HEK293 (cell line): Measurements from ENCODE around the gene RBM20.
A peak's percentile ranks its signal among the peaks of the same experiment; 100 is the strongest.

ENCODE experiments used
- HOXA7 ChIP-seq: sonication (generic); formaldehyde crosslinking; IDR thresholded peaks from 2 replicates; pipeline ENCODE4 v1.8.1; 2022; ENCODE audit warnings: missing genetic modification reagents, borderline replicate concordance
- KLF17 ChIP-seq: fragments of 450-650 bp; formaldehyde crosslinking; IDR thresholded peaks from 2 replicates; pipeline ENCODE4 v1.5.1; 2016; ENCODE audit warnings: missing biosample characterization, missing genetic modification characterization
- KLF9 ChIP-seq: fragments of 450-650 bp; formaldehyde crosslinking; IDR thresholded peaks from 2 replicates; pipeline ENCODE4 v1.5.1; 2016; ENCODE audit warnings: missing biosample characterization, missing genetic modification characterization, low read depth
- PRDM6 ChIP-seq: fragments of 450-650 bp; formaldehyde crosslinking; IDR thresholded peaks from 2 replicates; pipeline ENCODE4 v1.5.1; 2017; ENCODE audit warnings: missing biosample characterization, missing genetic modification characterization
- REPIN1 ChIP-seq: fragments of 450-650 bp; formaldehyde crosslinking; IDR thresholded peaks from 2 replicates; pipeline ENCODE4 v1.5.1; 2017; ENCODE audit warnings: missing biosample characterization, missing genetic modification characterization, low read depth
- SP3 ChIP-seq: fragments of 450-650 bp; formaldehyde crosslinking; IDR thresholded peaks from 2 replicates; pipeline ENCODE4 v1.5.1; 2016; ENCODE audit warnings: missing biosample characterization, missing genetic modification characterization
- SP7 ChIP-seq: fragments of 450-650 bp; formaldehyde crosslinking; IDR thresholded peaks from 2 replicates; pipeline ENCODE4 v1.5.1; 2016; ENCODE audit warnings: missing biosample characterization, missing genetic modification characterization
- YY2 ChIP-seq: fragments of 450-650 bp; formaldehyde crosslinking; IDR thresholded peaks from 2 replicates; pipeline ENCODE4 v1.5.1; 2016; ENCODE audit warnings: missing biosample characterization, missing genetic modification characterization
- ZBTB8A ChIP-seq: fragments of 450-650 bp; formaldehyde crosslinking; IDR thresholded peaks from 2 replicates; pipeline ENCODE4 v1.5.1; 2016; ENCODE audit warnings: missing biosample characterization, missing genetic modification characterization
- ZFP41 ChIP-seq: fragments of 450-650 bp; formaldehyde crosslinking; IDR thresholded peaks from 2 replicates; pipeline ENCODE4 v1.5.1; 2016; ENCODE audit warnings: missing biosample characterization, missing genetic modification characterization, borderline replicate concordance
- ZIC2 ChIP-seq: fragments of 450-650 bp; formaldehyde crosslinking; IDR thresholded peaks from 2 replicates; pipeline ENCODE4 v1.5.1; 2016; ENCODE audit warnings: missing biosample characterization, missing genetic modification characterization
- ZNF121 ChIP-seq: fragments of 450-650 bp; formaldehyde crosslinking; IDR thresholded peaks from 2 replicates; pipeline ENCODE4 v1.5.1; 2016; ENCODE audit warnings: missing biosample characterization, missing genetic modification characterization
- ZNF18 ChIP-seq: fragments of 450-650 bp; formaldehyde crosslinking; IDR thresholded peaks from 2 replicates; pipeline ENCODE4 v1.5.1; 2016; ENCODE audit warnings: missing biosample characterization, missing genetic modification characterization
- ZNF302 ChIP-seq: fragments of 450-650 bp; formaldehyde crosslinking; IDR thresholded peaks from 2 replicates; pipeline ENCODE4 v1.5.1; 2016; ENCODE audit warnings: missing biosample characterization, missing genetic modification characterization, low read depth
- ZNF341 ChIP-seq: fragments of 450-650 bp; formaldehyde crosslinking; IDR thresholded peaks from 2 replicates; pipeline ENCODE4; 2016; ENCODE audit warnings: low read depth, missing biosample characterization, missing genetic modification characterization
- ZNF350 ChIP-seq: fragments of 450-650 bp; formaldehyde crosslinking; IDR thresholded peaks from 2 replicates; pipeline ENCODE4 v1.5.0; 2017; ENCODE audit warnings: missing biosample characterization, mild to moderate bottlenecking, missing genetic modification characterization
- ZNF366 ChIP-seq: fragments of 450-650 bp; formaldehyde crosslinking; conservative IDR thresholded peaks from 2 replicates; pipeline ENCODE4 v1.5.1; 2016; ENCODE audit warnings: missing biosample characterization, missing genetic modification characterization
- ZNF37A ChIP-seq: fragments of 450-650 bp; IDR thresholded peaks from 2 replicates; pipeline ENCODE4 v1.5.1; 2018; ENCODE audit warnings: missing biosample characterization, missing genetic modification characterization
- ZNF423 ChIP-seq: fragments of 450-650 bp; formaldehyde crosslinking; IDR thresholded peaks from 2 replicates; pipeline ENCODE4 v1.5.1; 2016; ENCODE audit warnings: missing biosample characterization, missing genetic modification characterization
- ZNF48 ChIP-seq: fragments of 450-650 bp; formaldehyde crosslinking; IDR thresholded peaks from 2 replicates; pipeline ENCODE4 v1.5.1; 2016; ENCODE audit warnings: missing biosample characterization, missing genetic modification characterization
- ZNF561 ChIP-seq: fragments of 450-650 bp; IDR thresholded peaks from 2 replicates; pipeline ENCODE4 v1.5.1; 2018; ENCODE audit warnings: missing biosample characterization, missing genetic modification characterization, borderline replicate concordance
- ZNF571 ChIP-seq: fragments of 450-650 bp; formaldehyde crosslinking; IDR thresholded peaks from 2 replicates; pipeline ENCODE4 v1.5.0; 2017; ENCODE audit warnings: missing biosample characterization, missing genetic modification characterization
- ZNF639 ChIP-seq: fragments of 450-650 bp; formaldehyde crosslinking; IDR thresholded peaks from 2 replicates; pipeline ENCODE4 v1.5.1; 2016; ENCODE audit warnings: missing biosample characterization, missing genetic modification characterization
- TF ChIP-seq, protein P1 (sequence below): fragments of 450-650 bp; formaldehyde crosslinking; IDR thresholded peaks from 2 replicates; pipeline ENCODE4 v1.5.1; 2016; ENCODE audit warnings: missing biosample characterization, missing genetic modification characterization
- TF ChIP-seq, protein P2 (sequence below): fragments of 450-650 bp; formaldehyde crosslinking; IDR thresholded peaks from 2 replicates; pipeline ENCODE4 v1.5.1; 2016; ENCODE audit warnings: missing biosample characterization, missing genetic modification characterization
- TF ChIP-seq, protein P3 (sequence below): fragments of 450-650 bp; formaldehyde crosslinking; IDR thresholded peaks from 2 replicates; pipeline ENCODE4 v1.5.1; 2016; ENCODE audit warnings: missing biosample characterization, missing genetic modification characterization

The RBM20 gene

DNA sequence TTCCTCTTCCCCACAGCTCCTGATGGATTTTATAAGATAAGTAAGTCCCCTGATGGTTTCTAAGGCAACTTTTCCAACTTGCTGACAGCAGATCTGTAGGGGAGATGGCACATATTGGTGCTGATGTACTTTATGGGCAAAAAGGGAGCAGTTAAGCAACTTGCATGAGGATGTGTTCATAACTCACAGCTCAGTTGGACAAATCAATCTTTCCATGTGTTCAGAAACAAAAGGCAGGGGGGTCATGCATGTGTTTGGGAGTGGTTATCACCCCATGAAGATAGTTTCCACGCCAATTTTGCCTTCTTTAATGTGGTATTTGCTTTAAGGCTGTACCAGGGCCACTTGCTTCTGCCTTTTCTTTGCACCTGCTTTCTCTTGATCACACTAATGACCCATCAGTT, 6.1 kb downstream of the RBM20 start (continued):
- TF ChIP-seq, protein P1, sequence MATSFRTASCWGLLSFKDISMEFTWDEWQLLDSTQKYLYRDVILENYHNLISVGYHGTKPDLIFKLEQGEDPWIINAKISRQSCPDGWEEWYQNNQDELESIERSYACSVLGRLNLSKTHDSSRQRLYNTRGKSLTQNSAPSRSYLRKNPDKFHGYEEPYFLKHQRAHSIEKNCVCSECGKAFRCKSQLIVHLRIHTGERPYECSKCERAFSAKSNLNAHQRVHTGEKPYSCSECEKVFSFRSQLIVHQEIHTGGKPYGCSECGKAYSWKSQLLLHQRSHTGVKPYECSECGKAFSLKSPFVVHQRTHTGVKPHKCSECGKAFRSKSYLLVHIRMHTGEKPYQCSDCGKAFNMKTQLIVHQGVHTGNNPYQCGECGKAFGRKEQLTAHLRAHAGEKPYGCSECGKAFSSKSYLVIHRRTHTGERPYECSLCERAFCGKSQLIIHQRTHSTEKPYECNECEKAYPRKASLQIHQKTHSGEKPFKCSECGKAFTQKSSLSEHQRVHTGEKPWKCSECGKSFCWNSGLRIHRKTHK (tag by site-specific recombination), result no peak
- TF ChIP-seq ZNF561 (tag by site-specific recombination), result no peak
- TF ChIP-seq ZIC2 (tag by site-specific recombination), result peak; percentile 96
- TF ChIP-seq, protein P2, sequence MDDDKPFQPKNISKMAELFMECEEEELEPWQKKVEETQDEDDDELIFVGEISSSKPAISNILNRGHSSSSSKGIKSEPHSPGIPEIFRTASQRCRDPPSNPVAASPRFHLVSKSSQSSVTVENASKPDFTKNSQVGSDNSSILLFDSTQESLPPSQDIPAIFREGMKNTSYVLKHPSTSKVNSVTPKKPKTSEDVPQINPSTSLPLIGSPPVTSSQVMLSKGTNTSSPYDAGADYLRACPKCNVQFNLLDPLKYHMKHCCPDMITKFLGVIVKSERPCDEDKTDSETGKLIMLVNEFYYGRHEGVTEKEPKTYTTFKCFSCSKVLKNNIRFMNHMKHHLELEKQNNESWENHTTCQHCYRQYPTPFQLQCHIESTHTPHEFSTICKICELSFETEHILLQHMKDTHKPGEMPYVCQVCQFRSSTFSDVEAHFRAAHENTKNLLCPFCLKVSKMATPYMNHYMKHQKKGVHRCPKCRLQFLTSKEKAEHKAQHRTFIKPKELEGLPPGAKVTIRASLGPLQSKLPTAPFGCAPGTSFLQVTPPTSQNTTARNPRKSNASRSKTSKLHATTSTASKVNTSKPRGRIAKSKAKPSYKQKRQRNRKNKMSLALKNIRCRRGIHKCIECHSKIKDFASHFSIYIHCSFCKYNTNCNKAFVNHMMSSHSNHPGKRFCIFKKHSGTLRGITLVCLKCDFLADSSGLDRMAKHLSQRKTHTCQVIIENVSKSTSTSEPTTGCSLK (tag by site-specific recombination), result no peak
- TF ChIP-seq ZNF48 (tag by site-specific recombination), result no peak
- no peak for TF ChIP-seq REPIN1 (tag by site-specific recombination)
- TF ChIP-seq YY2 (tag by site-specific recombination), result no peak
- no peak for TF ChIP-seq ZNF571
- no peak for TF ChIP-seq SP7
- TF ChIP-seq ZNF639 (tag by site-specific recombination), result no peak
- TF ChIP-seq ZNF366 (tag by site-specific recombination), result no peak
- TF ChIP-seq HOXA7 (CRISPR knock-in tag), result no peak
- 0 out of 2 replicates have a peak, but pooled peaks have one; percentile 46 for TF ChIP-seq PRDM6
- TF ChIP-seq ZNF341, result 0 out of 2 replicates have a peak, but pooled peaks have one; percentile 18
- TF ChIP-seq, protein P3, sequence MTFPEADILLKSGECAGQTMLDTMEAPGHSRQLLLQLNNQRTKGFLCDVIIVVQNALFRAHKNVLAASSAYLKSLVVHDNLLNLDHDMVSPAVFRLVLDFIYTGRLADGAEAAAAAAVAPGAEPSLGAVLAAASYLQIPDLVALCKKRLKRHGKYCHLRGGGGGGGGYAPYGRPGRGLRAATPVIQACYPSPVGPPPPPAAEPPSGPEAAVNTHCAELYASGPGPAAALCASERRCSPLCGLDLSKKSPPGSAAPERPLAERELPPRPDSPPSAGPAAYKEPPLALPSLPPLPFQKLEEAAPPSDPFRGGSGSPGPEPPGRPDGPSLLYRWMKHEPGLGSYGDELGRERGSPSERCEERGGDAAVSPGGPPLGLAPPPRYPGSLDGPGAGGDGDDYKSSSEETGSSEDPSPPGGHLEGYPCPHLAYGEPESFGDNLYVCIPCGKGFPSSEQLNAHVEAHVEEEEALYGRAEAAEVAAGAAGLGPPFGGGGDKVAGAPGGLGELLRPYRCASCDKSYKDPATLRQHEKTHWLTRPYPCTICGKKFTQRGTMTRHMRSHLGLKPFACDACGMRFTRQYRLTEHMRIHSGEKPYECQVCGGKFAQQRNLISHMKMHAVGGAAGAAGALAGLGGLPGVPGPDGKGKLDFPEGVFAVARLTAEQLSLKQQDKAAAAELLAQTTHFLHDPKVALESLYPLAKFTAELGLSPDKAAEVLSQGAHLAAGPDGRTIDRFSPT (tag by site-specific recombination), result no peak
- peak; percentile 31; the same call in 1 of the 2 replicates for TF ChIP-seq ZNF18
- TF ChIP-seq ZNF423, result peak; percentile 4; the same call in 1 of the 2 replicates
- TF ChIP-seq KLF9 (tag by site-specific recombination), result no peak
- TF ChIP-seq ZNF350 (tag by site-specific recombination), result no peak
- no peak for TF ChIP-seq ZNF302 (tag by site-specific recombination)
- peak; percentile 33; the same call in 1 of the 2 replicates for TF ChIP-seq ZBTB8A (tag by site-specific recombination)
- TF ChIP-seq KLF17 (tag by site-specific recombination), result no peak
- TF ChIP-seq ZFP41 (tag by site-specific recombination), result no peak
- no peak for TF ChIP-seq SP3 (tag by site-specific recombination)
- TF ChIP-seq ZNF37A (tag by site-specific recombination), result no peak
- 0 out of 2 replicates have a peak, but pooled peaks have one; percentile 8 for TF ChIP-seq ZNF121
